Fibroblast of skin of scalp (primary cell): ENCODE measurements around the gene CHRNA4.
"Not testable (repeated sequence)": the region's sequence is repeated elsewhere in the genome, so short reads cannot be mapped to it uniquely, and the experiment has no call there.

Experiments used
- DNase-seq: peaks from one replicate; pipeline ENCODE4 v3.0.0-alpha.2; 2013

The CHRNA4 gene

DNA sequence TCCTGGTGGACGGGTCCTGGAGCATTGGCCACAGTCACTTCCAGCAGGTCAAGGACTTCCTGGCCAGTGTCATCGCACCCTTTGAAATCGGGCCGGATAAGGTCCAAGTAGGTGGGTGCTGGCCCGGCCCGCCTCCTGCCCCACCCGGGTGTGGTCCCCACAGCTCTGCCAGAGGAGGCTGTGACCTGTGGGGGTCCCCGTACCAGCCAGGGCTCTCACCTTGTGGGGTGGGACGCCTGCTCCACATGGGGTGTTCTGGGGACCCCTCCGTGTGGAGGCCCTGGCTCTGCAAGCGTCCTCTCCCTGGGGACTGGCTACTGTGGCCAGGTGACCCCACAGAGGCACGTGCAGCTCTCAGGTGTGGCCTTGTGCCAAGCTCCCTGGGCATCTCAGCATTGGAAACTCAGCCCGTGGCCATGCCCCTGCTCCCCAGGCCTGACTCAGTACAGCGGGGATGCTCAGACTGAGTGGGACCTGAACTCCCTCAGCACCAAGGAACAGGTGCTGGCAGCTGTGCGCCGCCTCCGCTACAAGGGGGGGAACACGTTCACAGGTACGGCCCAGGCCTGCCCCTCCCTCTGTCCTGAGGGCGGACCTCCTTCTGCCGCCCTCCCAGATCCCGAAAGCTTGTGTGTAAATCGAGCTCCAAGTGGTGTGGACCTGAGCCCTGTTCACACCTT is 53.5 kb downstream of the CHRNA4 start:
- DNase-seq = no peak

DNA sequence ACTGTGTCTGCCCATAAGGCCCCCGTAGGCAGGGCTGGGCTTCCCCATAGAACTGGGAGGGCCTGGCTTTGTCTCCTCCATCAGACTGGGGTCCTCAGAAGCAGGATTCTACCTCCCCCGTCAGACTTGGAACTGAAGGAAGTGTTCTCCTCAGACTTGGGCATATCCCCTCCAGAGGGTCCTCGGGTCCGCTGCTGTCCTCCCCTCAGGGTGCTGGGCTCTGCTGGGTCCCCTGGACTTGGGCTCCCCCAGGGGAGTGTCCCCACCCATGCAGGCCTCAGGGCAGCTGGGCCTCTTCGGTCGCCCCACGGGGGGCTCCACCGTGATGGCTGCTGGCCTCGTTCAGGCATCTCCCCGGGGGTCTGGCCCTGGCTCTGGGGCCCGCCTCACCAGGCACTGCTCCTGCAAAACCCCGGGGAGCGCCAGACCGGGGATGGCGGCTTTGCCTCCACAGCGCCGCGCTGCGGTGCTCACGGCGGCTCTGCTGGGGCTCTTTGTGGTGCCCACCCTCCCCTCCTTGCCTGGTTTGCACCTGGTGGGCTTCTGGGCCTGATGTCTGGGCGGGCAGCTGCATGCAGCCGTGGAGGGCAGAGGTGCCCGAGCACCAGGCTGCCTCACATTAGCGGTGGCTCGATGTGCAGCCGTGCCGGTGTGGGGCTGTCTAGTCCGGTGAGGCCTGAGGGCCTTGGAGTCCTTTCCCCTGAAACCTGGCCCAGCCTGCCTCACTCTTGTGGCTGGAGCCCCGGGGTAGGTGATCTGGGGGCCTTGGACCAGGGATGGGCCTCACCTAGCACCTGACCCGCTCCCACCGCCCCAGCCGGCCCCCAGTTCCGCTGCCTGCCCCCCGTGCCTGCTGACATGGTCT is 54.2 kb downstream of the CHRNA4 start:
- DNase-seq = no peak

DNA sequence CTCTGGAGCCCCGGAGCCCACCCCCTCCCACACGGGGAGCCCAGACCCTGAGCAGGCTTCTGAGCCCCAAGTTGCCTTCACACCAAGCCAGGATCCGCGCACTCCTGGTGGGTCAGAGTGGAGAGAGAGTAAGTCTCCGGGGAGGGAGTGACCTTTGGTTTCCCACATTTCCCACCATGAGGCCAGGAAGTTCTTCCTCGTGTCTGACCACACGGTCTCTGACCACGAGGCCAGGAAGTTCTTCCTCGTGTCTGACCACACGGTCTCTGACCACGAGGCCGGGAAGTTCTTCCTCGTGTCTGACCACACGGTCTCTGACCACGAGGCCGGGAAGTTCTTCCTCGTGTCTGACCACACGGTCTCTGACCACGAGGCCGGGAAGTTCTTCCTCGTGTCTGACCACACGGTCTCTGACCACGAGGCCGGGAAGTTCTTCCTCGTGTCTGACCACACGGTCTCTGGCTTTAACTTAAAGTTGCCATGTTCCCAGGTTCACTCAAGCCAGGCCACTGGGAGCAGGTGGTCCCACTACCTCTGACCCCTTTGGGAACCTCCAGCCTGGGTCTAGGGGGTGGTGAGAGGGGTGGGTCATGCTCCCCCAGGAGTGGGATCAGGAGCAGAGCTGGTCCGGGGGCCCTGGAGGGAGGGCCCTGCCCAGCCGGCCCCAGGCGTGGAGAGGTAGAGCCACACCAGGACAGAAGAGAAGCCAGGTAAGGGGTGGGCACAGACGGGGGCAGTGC is 55.0 kb downstream of the CHRNA4 start:
- not testable (repeated sequence) for DNase-seq

DNA sequence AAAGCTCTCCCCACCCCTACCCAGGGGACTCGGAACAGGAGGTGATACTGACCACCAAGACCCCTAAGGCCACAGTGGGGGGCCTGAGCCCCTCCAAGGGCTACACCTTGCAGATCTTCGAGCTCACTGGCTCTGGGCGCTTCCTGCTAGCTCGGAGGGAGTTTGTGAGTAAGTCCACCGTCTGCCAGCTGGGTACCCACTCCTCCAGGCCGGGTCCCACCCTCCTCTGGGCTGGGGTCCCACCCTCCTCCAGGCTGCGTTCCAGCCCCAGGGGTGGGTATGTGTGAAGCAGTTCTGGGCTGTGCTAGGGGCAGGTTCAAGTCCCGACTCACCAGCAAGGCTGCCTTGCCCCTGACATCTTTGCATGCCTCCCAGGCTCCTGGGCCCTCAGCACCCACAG is 55.8 kb downstream of the CHRNA4 start:
- DNase-seq = no peak

DNA sequence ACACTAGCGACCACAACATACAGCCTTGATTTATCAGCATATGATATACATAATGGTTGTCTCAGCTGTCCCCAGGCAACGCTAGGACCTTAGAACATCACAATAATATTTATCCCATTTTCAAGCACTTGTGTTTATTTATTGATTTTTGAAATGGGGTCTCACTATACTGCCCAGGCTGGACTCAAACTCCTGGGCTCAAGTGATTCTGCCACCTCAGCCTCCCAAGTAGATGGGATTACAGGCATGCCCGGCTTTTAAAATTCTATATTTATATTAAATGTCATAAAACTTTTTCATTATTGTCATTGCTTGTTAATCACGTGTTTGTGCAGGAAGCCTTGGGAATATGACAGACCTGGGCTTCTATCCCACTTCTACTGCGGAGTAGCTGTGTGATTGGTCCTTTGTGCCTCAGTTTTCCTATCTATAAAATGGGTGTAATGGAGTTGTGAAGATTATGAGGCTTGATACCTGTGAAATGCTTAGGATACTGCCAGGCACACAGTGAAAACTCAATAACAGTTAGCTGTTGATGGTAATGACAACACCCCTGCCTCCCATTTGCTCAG is 58.0 kb downstream of the CHRNA4 start:
- no peak for DNase-seq

DNA sequence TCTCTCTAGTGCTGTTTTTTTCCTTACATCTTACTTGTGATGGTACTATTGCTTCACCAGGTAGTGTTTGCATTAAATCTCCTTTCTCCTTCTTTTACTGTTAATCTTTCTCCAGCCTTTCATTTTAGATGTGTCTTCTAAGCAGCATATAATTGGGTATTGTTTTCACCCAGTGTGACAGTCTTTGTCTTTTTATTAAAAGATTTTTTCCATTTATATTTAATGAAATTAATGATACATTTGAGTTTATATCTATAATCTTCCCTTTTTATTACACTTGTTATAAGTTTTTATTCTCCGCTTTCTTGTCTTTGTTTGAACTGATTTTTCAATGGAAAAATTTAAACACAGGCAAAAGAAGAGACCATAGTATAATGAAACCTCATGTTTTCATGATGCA is 59.5 kb downstream of the CHRNA4 start:
- DNase-seq = no peak

DNA sequence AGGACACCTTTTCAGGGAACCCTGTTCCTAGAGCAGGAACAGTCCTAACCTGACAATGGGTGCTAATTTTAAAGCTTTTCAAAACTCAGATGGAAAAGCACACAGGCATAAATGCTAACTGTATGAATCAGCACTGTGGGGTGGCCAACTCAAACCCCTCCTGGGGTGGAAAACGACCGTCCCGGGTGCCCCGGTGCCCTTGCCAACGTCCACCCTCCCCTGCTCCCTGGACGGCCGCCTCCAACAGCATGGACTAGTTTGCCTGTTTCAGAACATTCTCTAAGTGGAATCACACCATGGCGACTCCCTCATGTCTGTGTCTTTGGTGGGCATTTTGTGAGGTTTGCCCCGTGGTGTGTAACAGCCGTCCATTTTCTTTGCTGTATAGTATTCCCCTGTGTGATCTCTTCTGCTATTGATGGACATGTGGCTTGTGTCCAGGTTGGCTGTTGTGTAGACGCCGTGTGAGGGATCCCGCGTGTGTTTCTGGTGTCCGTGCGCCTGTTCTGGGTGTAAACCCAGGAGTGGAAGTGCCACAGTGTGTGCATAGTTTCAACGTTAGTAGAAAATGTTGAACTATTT is 62.3 kb downstream of the CHRNA4 start:
- DNase-seq = no peak

DNA sequence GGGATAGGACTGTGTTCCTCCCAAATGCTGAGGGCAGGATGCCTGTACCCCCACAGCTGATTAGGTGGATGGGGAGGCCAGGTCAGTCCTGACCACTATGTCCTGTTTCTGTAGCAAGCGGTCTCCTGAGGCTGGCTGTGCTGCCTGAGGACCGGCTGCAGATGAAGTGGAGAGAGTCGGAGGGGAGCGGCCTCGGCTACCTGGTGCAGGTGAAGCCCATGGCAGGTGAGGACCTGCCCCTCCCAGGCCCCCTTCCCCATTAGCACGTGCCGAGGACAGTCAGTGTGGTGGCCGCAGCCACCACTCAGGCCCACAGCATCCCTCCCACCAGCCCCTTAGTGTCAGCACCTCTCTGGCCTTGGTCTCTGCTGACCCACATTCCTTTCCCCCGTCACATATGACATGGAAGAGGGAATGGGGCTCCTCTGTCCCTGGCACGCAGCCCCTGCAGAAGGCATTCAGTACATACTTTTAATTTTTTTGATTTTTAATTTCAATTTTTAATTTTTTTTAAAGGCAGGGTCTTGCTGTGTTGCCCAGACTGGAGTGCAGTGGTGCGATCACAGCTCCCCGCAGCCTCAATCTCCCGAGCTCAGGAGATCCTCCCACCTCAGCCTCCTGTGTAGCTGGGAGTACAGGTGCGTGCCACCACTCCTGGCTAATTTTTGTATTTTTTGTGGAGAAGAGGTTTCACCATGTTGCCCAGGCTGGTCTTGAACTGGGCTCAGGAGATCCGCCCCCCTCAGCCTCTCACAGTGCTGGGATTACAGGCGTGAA is 63.2 kb downstream of the CHRNA4 start:
- no peak for DNase-seq

DNA sequence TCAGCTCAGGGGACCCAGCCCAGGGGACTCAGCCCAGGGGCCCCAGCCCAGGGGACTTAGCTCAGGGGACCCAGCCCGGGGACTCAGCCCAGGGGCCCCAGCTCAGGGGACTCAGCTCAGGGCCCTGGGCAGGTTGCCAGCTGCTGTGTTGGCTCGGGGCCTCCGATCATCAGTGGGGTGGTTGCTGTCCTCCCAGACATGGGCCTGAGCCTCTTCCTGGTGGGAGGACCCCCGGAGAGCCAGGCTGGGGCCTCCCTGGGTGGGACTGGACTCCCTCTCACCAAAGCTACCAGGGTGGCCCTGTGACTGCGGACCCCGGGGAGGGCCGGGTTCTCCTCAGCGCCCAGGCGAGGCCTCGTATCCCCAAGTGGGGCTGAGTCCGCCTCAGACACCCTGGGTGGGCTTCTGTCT is 63.8 kb downstream of the CHRNA4 start:
- no peak for DNase-seq

DNA sequence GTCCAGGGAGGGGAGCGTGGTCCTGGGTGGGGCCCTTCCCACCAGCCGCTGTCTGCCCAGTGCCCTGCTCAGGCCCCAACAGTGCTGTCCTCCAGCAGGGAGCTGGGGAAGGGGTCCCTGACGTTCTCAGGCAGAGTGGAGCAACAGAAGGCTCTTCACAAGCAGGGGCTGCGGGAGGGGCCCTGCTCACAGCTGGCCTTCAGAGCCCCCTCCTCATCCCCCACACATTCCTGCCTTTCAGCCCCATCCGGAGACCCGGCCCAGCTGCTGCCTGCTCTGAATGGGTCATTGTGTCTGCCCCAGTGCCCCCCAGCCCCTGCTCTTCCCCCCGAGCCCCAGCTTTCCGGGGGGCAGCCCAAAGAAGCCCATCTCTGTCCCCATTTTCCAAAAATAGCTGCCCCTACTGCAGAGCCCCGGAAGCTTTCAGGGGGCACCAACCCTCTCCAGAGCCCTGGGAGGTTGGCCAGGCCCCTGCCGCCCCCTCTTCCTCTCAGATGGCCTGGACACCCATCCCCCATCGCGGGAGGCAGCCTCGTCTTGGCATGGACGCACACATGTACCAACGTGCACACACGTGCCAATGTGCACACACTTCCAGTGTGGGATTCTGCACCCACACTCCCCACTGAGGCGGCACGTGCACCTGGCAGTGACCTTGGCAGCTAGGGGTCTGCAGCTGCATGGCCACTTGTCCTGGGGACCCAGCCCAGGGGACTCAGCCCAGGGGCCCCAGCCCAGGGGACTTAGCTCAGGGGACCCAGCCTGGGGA is 64.4 kb downstream of the CHRNA4 start:
- no peak for DNase-seq

DNA sequence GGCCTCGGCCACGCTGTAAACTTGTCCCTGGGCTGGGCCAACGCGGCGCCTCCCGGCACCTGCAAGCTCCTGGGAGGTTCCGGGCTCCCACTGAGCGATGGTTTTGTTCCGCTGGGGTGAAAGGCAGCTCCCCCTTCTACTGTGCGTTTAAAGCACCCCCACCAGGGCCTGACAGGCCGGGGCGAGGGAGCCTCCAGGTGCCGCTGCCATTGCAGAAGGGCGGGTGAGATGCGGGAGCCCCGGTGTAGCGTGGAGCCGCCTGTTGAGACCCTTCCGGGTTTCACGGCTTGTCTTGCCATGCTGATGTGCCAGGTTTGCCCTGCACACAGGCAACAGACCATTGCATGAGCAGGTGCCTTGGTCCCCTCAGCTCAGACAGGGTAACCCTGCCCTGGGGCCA is 65.3 kb downstream of the CHRNA4 start:
- DNase-seq = no peak

DNA sequence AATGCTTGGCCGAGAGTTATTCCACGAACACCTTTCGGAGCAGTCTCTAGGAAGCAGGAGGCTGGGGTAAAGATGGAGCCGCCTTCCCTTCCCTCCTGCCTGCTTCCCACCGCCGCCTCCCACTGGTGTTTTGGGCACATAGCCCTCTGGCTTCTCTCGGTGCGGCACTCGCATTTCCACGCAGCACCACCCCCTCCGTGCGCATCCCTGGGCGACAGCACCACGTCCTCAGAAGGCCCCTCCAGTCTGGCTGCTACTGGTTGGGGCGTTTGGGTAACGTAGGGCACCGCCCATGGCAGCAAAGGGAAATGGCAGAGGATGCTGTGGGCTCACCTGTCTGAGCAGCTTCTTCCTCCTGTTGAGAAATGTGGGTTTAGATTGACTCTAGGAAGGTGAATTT is 65.7 kb downstream of the CHRNA4 start:
- DNase-seq = no peak

DNA sequence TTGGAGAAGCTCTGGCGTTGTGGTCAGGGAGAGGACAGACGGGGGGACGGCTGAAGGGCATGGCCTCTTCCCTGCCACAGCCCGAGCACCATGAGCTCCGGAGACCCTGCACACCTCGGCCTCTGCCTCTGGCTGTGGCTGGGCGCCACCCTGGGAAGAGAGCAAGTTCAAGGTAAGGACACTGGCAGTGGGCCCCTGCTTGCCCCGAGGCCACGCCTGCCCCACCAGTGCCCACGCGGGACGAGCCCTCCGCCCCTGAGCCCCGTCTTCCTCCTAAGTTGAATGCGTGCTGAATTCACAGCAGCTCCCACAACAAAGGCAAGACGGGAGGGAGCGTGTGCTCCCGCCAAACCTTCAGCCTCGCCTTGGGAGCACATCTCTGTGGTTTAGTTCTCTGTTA is 66.1 kb downstream of the CHRNA4 start:
- no peak for DNase-seq

DNA sequence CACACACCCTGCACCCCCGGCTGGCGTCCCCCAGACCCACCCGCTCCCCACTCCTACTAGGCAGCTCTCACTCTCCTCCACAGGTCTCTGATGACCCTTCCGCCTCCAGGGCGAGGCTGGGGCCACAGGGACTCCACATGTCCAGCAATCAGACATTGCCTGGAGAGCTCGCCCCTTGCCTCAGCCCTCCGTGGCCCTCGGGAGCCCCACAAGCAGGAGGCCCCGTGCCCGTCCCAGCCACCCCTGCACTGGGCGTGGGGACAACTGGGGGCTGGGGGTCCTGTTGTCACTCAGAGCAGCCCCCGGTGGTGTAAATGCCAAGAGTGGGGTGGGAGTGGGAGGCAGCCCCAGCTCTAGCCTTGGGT is 66.6 kb downstream of the CHRNA4 start:
- DNase-seq = no peak

DNA sequence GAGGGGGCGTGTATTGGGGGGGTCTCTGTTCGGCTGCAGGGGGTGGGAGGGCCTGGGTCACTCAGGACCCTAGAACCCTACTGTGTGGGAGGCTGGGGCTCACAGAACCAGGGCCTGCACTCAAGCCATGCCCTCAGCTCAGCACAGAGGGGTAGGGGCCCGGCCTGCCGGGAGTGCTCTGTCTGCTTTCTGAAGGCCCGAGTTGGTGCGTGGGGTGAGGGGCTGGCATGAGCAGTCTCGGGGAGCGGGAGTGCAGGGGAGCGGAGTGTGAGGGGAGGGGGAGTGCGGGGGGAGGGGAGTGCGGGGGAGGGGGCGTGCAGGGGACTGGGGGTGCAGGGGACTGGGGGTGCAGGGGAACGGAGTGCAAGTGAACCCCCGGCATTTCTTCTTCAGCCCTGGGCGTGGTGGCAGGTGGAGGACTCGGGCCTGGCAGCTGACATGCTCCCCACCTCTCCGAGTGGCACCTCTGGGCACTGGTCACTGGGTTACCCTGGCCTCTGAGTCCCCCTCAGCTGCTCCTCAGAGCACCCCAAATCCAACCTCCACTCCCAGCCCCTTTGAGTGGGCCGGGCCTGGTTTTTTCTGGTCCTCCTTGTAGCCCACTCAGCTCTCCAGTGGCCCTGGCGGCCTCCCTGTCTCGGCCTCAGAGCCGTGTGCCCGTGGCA is 67.1 kb downstream of the CHRNA4 start:
- no peak for DNase-seq

DNA sequence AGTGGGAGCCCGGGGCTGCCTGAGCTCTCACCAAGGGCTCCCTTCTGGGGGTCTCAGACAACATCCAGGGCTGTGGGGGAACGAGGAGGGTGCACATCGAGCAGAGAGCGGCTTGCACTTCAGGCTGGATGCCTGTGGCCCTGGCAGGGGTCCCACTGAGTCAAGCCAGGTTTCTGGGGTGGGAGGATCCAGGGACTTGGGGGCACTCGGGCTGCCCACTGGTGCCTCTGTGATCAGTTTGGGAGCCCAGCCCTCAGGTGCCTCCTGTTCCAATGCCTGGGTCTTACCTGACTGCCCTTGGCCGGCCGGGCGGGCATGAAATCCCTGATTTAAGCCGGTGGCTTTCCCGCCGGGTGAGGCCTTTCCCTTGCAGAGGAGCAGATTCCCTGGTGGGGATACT is 67.7 kb downstream of the CHRNA4 start:
- DNase-seq = no peak
